ENCODE results near the gene TRAPPC3.

The TRAPPC3 gene

GRCh38 chr1:36149973-36150295 is 648 bp upstream of the TRAPPC3 start:
- no peak for FAIRE-seq

GRCh38 chr1:36148821-36149236 is 457 bp downstream of the TRAPPC3 start:
- DNase-seq (ENCODE audit: insufficient read length, low spot score): no peak
- TF ChIP-seq, protein P1, sequence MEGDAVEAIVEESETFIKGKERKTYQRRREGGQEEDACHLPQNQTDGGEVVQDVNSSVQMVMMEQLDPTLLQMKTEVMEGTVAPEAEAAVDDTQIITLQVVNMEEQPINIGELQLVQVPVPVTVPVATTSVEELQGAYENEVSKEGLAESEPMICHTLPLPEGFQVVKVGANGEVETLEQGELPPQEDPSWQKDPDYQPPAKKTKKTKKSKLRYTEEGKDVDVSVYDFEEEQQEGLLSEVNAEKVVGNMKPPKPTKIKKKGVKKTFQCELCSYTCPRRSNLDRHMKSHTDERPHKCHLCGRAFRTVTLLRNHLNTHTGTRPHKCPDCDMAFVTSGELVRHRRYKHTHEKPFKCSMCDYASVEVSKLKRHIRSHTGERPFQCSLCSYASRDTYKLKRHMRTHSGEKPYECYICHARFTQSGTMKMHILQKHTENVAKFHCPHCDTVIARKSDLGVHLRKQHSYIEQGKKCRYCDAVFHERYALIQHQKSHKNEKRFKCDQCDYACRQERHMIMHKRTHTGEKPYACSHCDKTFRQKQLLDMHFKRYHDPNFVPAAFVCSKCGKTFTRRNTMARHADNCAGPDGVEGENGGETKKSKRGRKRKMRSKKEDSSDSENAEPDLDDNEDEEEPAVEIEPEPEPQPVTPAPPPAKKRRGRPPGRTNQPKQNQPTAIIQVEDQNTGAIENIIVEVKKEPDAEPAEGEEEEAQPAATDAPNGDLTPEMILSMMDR (IDR thresholded peaks at IDR 0.05; ENCODE audit: insufficient read depth, missing control alignments): no peak
- FAIRE-seq: no peak

More at GRCh38 chr1:36149973-36150295, 648 bp upstream of the TRAPPC3 start:
- TF ChIP-seq, protein P1 (IDR thresholded peaks at IDR 0.05; ENCODE audit: insufficient read depth, missing control alignments): no peak
- no peak for DNase-seq (ENCODE audit: insufficient read length, low spot score)

DNA sequence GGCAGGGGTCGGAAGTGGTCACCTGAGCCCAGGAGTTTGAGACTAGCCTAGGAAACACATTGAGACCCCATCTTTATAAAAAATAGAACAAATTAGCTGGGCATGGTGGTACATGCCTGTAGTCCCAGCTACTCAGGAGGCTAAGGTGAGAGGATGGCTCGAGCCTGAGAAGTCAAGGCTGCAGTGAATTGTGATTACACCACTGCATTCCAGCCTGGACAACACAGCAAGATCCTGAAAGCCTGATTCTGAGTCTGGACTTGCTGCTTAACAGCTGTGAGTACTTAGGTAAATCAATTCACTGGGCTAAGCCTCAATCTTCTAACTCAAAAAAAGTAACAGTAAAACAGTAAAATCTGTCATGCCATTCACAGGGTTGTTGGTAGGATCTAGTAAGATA is 4.9 kb downstream of the TRAPPC3 start:
- DNase-seq (ENCODE audit: insufficient read length, low spot score) (no peak), FAIRE-seq (no peak)
- TF ChIP-seq, protein P1 (IDR thresholded peaks at IDR 0.05; ENCODE audit: insufficient read depth, missing control alignments): no peak

- DNase-seq (ENCODE audit: insufficient read length, low spot score): no peak
- FAIRE-seq: no peak
Observed at GRCh38 chr1:36143424-36143823, 5.9 kb downstream of the TRAPPC3 start.

DNA sequence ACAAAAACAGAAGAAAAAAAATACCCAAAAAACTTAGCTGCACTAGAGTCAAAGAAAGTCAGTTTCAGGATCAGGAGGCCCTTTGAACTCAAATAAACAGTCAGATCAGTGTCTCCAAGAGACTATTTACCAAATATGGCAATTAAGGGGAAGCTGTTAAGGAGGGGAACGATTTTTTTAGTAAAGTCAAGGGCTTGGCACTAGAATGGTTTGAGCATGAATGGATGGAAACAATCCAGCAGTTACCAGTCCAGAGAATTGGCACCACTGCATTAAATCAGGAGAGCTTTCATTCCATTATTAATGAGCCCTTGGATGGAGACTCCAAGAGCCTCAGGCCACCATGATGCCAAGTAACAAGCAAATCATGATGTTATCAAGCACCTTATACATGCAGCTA is 7.2 kb downstream of the TRAPPC3 start:
- FAIRE-seq (no peak), DNase-seq (ENCODE audit: insufficient read length, low spot score) (no peak)
- TF ChIP-seq, protein P1 (IDR thresholded peaks at IDR 0.05; ENCODE audit: insufficient read depth, missing control alignments): no peak

More at GRCh38 chr1:36143424-36143823, 5.9 kb downstream of the TRAPPC3 start:
- TF ChIP-seq, protein P1 (IDR thresholded peaks at IDR 0.05; ENCODE audit: insufficient read depth, missing control alignments): no peak

DNA sequence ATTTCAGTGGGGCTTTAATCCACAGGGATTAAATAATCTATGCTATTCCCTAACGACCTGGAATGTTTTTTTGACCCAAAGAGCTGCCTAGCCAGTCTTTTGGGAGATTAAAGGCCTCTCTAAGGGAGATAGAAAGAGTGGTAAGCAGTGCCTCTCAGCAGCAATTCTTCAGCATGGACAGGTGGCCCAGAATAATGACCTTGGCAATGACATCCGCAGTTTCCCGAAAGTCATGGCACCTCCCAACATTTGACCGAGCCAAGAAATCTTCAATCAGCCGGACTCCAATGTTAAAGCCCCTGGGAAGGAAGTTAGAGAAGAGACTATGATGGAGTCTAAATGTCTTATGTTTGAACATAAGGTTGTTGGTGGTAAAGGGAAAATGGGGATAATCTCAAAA is 9.8 kb downstream of the TRAPPC3 start:
- TF ChIP-seq, protein P1 (IDR thresholded peaks at IDR 0.05; ENCODE audit: insufficient read depth, missing control alignments): no peak
- no peak for DNase-seq (ENCODE audit: insufficient read length, low spot score)
- no peak for FAIRE-seq

DNA sequence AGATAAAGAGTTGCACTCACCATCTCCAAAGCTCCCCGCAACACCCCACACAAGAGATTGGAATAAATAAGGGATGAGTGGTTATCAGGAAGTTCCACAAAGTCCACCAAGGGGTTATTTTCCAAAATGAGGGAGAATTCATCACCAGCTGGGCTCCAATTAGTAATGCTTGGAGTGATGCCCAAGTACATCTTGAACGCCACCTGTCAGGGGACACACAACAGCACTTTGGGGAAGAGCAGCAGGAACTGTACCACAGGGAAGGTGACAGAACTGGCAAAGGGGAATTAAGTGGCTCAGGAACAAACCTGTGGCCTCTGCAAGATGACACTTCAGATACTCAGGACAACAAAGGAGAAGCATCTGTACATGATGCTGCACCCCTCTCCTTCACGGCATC is 11.5 kb downstream of the TRAPPC3 start:
- no peak for DNase-seq (ENCODE audit: insufficient read length, low spot score)
- no peak for FAIRE-seq
- TF ChIP-seq, protein P1 (IDR thresholded peaks at IDR 0.05; ENCODE audit: insufficient read depth, missing control alignments): no peak
